Panc1 (cell line): ENCODE results near the gene RANGRF. TPM values are rescaled to one million over a fixed set of nuclear protein-coding genes. Genes with fewer than 3 reads are reported as not detected.

ENCODE experiments used
- ATAC-seq: fragments of 200-7000 bp; cut with Tn5 transposase; 2 replicates; pipeline ENCODE4 v1.9.1; 2020; ENCODE audit warnings: mild to moderate bottlenecking, moderate library complexity
- BruUV-seq: library from RNA; stranded (reverse); fragments of 400-500 nt; replicated peaks from 2 replicates; lab custom pipeline; 2021; lab: Mats Ljungman, UMichigan
- CTCF ChIA-PET: fragments of 300-600 bp; sonication (Branson Sonifier 250); formaldehyde crosslinking; loops from one replicate; lab custom pipeline; 2022; ENCODE audit warnings: antibody characterized with exemption; lab: Charles Lee
- POLR2A ChIA-PET: fragments of 300-600 bp; sonication (Branson Sonifier 250); formaldehyde crosslinking; loops from one replicate; lab custom pipeline; 2022; ENCODE audit warnings: antibody characterized with exemption; lab: Charles Lee
- DNase-seq: peaks from one replicate; pipeline ENCODE4 v3.0.0-alpha.2; 2010; ENCODE audit warnings: low read depth, low spot score
- H3K27ac ChIP-seq: 2 replicates; pipeline ENCODE4 v1.5.1; 2011; ENCODE audit warnings: mild to moderate bottlenecking, low read length, inconsistent platforms
- H3K27me3 ChIP-seq: fragments of 200-500 bp; sonication (Bioruptor generic); 2 replicates; pipeline ENCODE4 v1.6.0; 2014; ENCODE audit warnings: low read length, inconsistent platforms; ENCODE audit not compliant: control insufficient read depth, insufficient read depth
- H3K36me3 ChIP-seq: fragments of 200-500 bp; sonication (Bioruptor generic); 2 replicates; pipeline ENCODE4 v1.5.1; 2014; ENCODE audit warnings: inconsistent platforms, mild to moderate bottlenecking, low read length, moderate library complexity; ENCODE audit not compliant: control insufficient read depth, insufficient read depth
- H3K4me1 ChIP-seq: 2 replicates; pipeline ENCODE4 v1.5.1; 2011; ENCODE audit warnings: inconsistent platforms, mild to moderate bottlenecking, low read length, moderate library complexity; ENCODE audit not compliant: control insufficient read depth, insufficient read depth
- H3K4me3 ChIP-seq, 2 experiments: 2 replicates each; pipeline ENCODE4 v1.5.1; 2011 to 2012; ENCODE audit warnings: low read depth in 2 of 2, low read length in 2 of 2, mild to moderate bottlenecking in 2 of 2, inconsistent platforms in 1 of 2, moderate library complexity in 1 of 2
- H3K9me3 ChIP-seq: fragments of 200-500 bp; sonication (Bioruptor generic); 2 replicates; pipeline ENCODE4 v1.5.1; 2014; ENCODE audit warnings: low read depth, mild to moderate bottlenecking, inconsistent platforms, low read length, moderate library complexity; ENCODE audit not compliant: control insufficient read depth, insufficient read depth
- CTCF ChIP-seq: fragments of 450-650 bp; IDR thresholded peaks from 2 replicates; pipeline ENCODE4 v1.5.1; 2017; ENCODE audit warnings: mild to moderate bottlenecking
- POLR2AphosphoS5 ChIP-seq: IDR thresholded peaks from 2 replicates; pipeline ENCODE4 v1.6.1; 2012; ENCODE audit warnings: mild to moderate bottlenecking, low read depth, low read length, moderate library complexity
- REST ChIP-seq, 2 experiments: IDR thresholded peaks; 2 replicates each; pipeline ENCODE4 v1.6.1; 2011 to 2012; ENCODE audit warnings: low read depth in 2 of 2, control low read depth in 1 of 2, low read length in 1 of 2, mild to moderate bottlenecking in 1 of 2, moderate library complexity in 1 of 2; ENCODE audit not compliant: insufficient read depth in 1 of 2
- SIN3A ChIP-seq: IDR thresholded peaks from 2 replicates; pipeline ENCODE4 v1.6.1; 2012; ENCODE audit warnings: low read depth, mild to moderate bottlenecking, low read length, moderate library complexity, borderline replicate concordance; ENCODE audit not compliant: insufficient read depth
- TCF7L2 ChIP-seq: IDR thresholded peaks from 2 replicates; pipeline ENCODE4 v1.6.1; 2011; ENCODE audit warnings: mild to moderate bottlenecking, low read depth, low read length, inconsistent platforms
- in situ Hi-C: cut with HindIII; loops from 2 replicates; pipeline ENCODE4 v1.10.0; 2016; ENCODE audit warnings: low sequenced_read_pairs, low pct_unique_long_range_greater_than_20kb
- intact Hi-C: fragments of 100-400 bp; cut with micrococcal nuclease; formaldehyde crosslinking; loops from one replicate; pipeline ENCODE4 v1.10.0; 2022; ENCODE audit not compliant: unreplicated experiment
- total RNA-seq: library from RNA; stranded (reverse); gene quantifications from one replicate; pipeline ENCODE4 v1.2.1, GENCODE V29; 2021; ENCODE audit not compliant: unreplicated experiment

RANGRF gene
- total RNA-seq, 1 experiment from 2014 or later = 16.7 TPM

DNA sequence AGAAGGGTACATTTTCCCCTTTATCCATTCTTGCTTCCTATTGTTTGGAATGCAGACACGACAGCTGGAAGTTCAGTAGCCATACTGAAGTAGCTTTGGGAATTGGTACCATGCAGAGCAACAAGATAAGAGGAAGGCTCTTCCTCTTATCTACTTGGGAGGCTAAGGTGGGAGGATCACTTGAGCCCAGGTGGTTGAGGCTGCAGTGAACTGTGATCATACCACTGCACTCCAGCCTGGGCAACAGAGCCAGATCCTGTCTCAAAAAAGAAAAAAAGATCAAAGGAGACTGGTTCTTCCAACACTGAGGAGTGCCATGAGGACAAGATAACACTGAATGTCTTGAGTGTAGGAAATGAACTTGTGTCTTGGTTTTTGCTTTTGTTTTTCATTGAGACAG lies 16.0 kb upstream of the RANGRF start:
- POLR2A ChIA-PET = no interaction called here
- no TSS peak for BruUV-seq
- DNase-seq (no peak), ATAC-seq (no peak)
- in situ Hi-C loops = no loop called here
- no peak overlapping the region for H3K4me3 ChIP-seq
- TF ChIP-seq TCF7L2 (no peak), SIN3A (no peak), CTCF (no peak), POLR2AphosphoS5 (no peak), REST (IDR thresholded peaks at IDR 0.05; ENCODE audit: insufficient read depth in 1 of 2, low read depth in 2 of 2, low read length in 1 of 2) (no peak)
- no peaks in the 10 kb centered on the region for H3K27me3 ChIP-seq
- H3K27ac ChIP-seq = no peak overlapping the region
- CTCF ChIA-PET = interaction anchor here (0.5 to 0.7 kb wide), 2 partner anchors 13 to 24 kb away, joined by 4 to 5 read pairs; no protein-coding TSS in a partner anchor
- H3K36me3 ChIP-seq = peaks cover 3% of the 10 kb centered on the region; the same call in 1 of the 2 replicates
- no peaks in the 10 kb centered on the region for H3K9me3 ChIP-seq
- no peaks in the 10 kb centered on the region for H3K4me1 ChIP-seq
- intact Hi-C loops = no loop called here

GRCh38 chr17:8273884-8274444 lies 14.5 kb upstream of the RANGRF start:
- peaks cover under 1% of the 10 kb centered on the region; the same call in 1 of the 2 replicates for H3K36me3 ChIP-seq
- in situ Hi-C loops = no loop called here
- H3K4me3 ChIP-seq = no peak overlapping the region
- no peaks in the 10 kb centered on the region for H3K4me1 ChIP-seq
- CTCF ChIA-PET = no interaction called here
- no TSS peak for BruUV-seq
- POLR2A ChIA-PET = no interaction called here
- TF ChIP-seq SIN3A (no peak), REST (IDR thresholded peaks at IDR 0.05; ENCODE audit: insufficient read depth in 1 of 2, low read depth in 2 of 2, low read length in 1 of 2) (no peak), TCF7L2 (no peak), POLR2AphosphoS5 (no peak), CTCF (no peak)
- ATAC-seq (no peak), DNase-seq (no peak)
- H3K27ac ChIP-seq = no peak overlapping the region
- intact Hi-C loops = no loop called here
- no peaks in the 10 kb centered on the region for H3K27me3 ChIP-seq
- H3K9me3 ChIP-seq = no peaks in the 10 kb centered on the region
